HepG2 (cell line): Measurements from ENCODE around the gene EVA1C. TPM values are rescaled to one million over a fixed set of nuclear protein-coding genes. Genes with fewer than 3 reads are reported as not detected.

Experiments used
- ATAC-seq: fragments of 200-7000 bp; cut with Tn5 transposase; 3 replicates; pipeline ENCODE4 v1.9.1; 2020; ENCODE audit warnings: mild to moderate bottlenecking, moderate library complexity
- BruUV-seq: library from RNA; stranded (reverse); fragments of 400-500 nt; replicated peaks from 2 replicates; lab custom pipeline; 2021; lab: Mats Ljungman, UMichigan
- CTCF ChIA-PET: fragments of 300-600 bp; formaldehyde crosslinking; extraction: SDS; loops from one replicate; lab custom pipeline; 2021; ENCODE audit warnings: low total read pairs, inconsistent platforms, low intra/inter-chr PET ratio; lab: Yijun Ruan, JAX
- POLR2A ChIA-PET: fragments of 350-600 bp; sonication (Branson Sonifier 250); formaldehyde crosslinking; loops from one replicate; lab custom pipeline; 2020; ENCODE audit warnings: antibody characterized with exemption, inconsistent platforms; lab: Yijun Ruan, JAX
- DNase-seq: peaks from one replicate; pipeline ENCODE4 v3.0.0-alpha.2; 2015; ENCODE audit warnings: low spot score
- FAIRE-seq: peaks from 3 replicates; lab custom pipeline; 2011; peaks lifted over from hg19 to GRCh38; lab: Jason Lieb, UNC
- H2AFZ ChIP-seq: one replicate; pipeline ENCODE4 v1.6.1; 2011; ENCODE audit warnings: low read length, inconsistent platforms
- H3K27ac ChIP-seq: fragments of 300-600 bp; 3 replicates; pipeline ENCODE4 v1.8.0; 2011; ENCODE audit warnings: mixed run types, mild to moderate bottlenecking, mixed read lengths, low read length, inconsistent platforms; ENCODE audit not compliant: insufficient read depth; ENCODE audit errors: extremely low read length
- H3K27me3 ChIP-seq, 2 experiments: fragments of 200-600 bp in 1 of 2; 2 replicates in 1 of 2; 3 replicates in 1 of 2; pipeline versions ENCODE4 v1.6.0 to v1.8.0; 2011; ENCODE audit warnings: low read length in 2 of 2, mild to moderate bottlenecking in 2 of 2, moderate library complexity in 2 of 2, inconsistent platforms in 1 of 2; ENCODE audit not compliant: insufficient read depth in 2 of 2, control insufficient read depth in 1 of 2
- H3K36me3 ChIP-seq, 2 experiments: fragments of 200-600 bp in 1 of 2; replicated peaks in 1 of 2; 2 replicates in 1 of 2; 3 replicates in 1 of 2; pipeline versions ENCODE4 v1.5.1 to v1.8.0; 2011; ENCODE audit warnings: low read length in 2 of 2, inconsistent platforms in 1 of 2; ENCODE audit not compliant: insufficient read depth in 2 of 2, control insufficient read depth in 1 of 2
- H3K4me1 ChIP-seq: 2 replicates; pipeline ENCODE4 v1.5.1; 2012; ENCODE audit warnings: low read length, inconsistent platforms; ENCODE audit not compliant: insufficient read depth
- H3K4me2 ChIP-seq: 2 replicates; pipeline ENCODE4 v1.6.0; 2011; ENCODE audit warnings: low read depth, low read length, inconsistent platforms
- H3K4me3 ChIP-seq, 3 experiments: fragments of 200-600 bp in 1 of 3; sonication (generic), shearing (Covaris generic) in 1 of 3; replicated peaks in 1 of 3; 2 replicates each; pipeline ENCODE4 v1.5.1; 2011 to 2016; ENCODE audit warnings: low read length in 3 of 3, inconsistent platforms in 2 of 3, low read depth in 2 of 3, mild to moderate bottlenecking in 2 of 3, control low read depth in 1 of 3, mixed read lengths in 1 of 3; ENCODE audit not compliant: insufficient read depth in 1 of 3
- H3K79me2 ChIP-seq: one replicate; pipeline ENCODE4 v1.6.1; 2011; ENCODE audit warnings: low read length, inconsistent platforms; ENCODE audit not compliant: insufficient read depth
- H3K9ac ChIP-seq: 2 replicates; pipeline ENCODE4 v1.6.0; 2011; ENCODE audit warnings: mild to moderate bottlenecking, low read depth, low read length, inconsistent platforms; ENCODE audit not compliant: insufficient read depth
- H3K9me3 ChIP-seq: 2 replicates; pipeline ENCODE4 v1.5.1; 2012; ENCODE audit warnings: mild to moderate bottlenecking, low read length
- H4K20me1 ChIP-seq: 2 replicates; pipeline ENCODE4 v1.6.0; 2011; ENCODE audit warnings: inconsistent platforms, mild to moderate bottlenecking, low read length, moderate library complexity; ENCODE audit not compliant: insufficient read depth
- CEBPZ ChIP-seq: IDR thresholded peaks from 2 replicates; pipeline ENCODE4 v1.6.1; 2012; ENCODE audit warnings: low read length, improper control_type of control experiment
- DNMT1 ChIP-seq: sonication (generic); formaldehyde crosslinking; IDR thresholded peaks from 2 replicates; pipeline ENCODE4 v1.5.1; 2020; ENCODE audit warnings: mild to moderate bottlenecking, missing genetic modification reagents
- HES4 ChIP-seq: sonication (generic); formaldehyde crosslinking; IDR thresholded peaks from 2 replicates; pipeline ENCODE4 v1.9.0; 2021; ENCODE audit warnings: mild to moderate bottlenecking, missing genetic modification reagents, borderline replicate concordance
- NR2C2 ChIP-seq: sonication (generic); formaldehyde crosslinking; IDR thresholded peaks from 2 replicates; pipeline ENCODE4 v1.4.0; 2020; ENCODE audit warnings: missing genetic modification reagents, mild to moderate bottlenecking, moderate library complexity, borderline replicate concordance
- SAFB2 ChIP-seq: sonication (generic); formaldehyde crosslinking; IDR thresholded peaks from 2 replicates; pipeline ENCODE4 v1.5.1; 2020; ENCODE audit warnings: missing genetic modification reagents, low read depth, mild to moderate bottlenecking, borderline replicate concordance
- SKI ChIP-seq: fragments of 450-650 bp; IDR thresholded peaks from one replicate; pipeline ENCODE4 v1.6.1; 2018; ENCODE audit warnings: mild to moderate bottlenecking; ENCODE audit not compliant: partially characterized antibody
- ZFP90 ChIP-seq: sonication (generic); formaldehyde crosslinking; IDR thresholded peaks from 2 replicates; pipeline ENCODE4 v1.8.0; 2022; ENCODE audit warnings: missing genetic modification reagents, mild to moderate bottlenecking, inconsistent platforms, borderline replicate concordance
- ZNF296 ChIP-seq: sonication (generic); formaldehyde crosslinking; conservative IDR thresholded peaks from 2 replicates; pipeline ENCODE4 v1.5.0; 2020; ENCODE audit warnings: mild to moderate bottlenecking, missing genetic modification reagents
- ZNF724P ChIP-seq: sonication (generic); formaldehyde crosslinking; IDR thresholded peaks from 2 replicates; pipeline ENCODE4 v1.8.0; 2022; ENCODE audit warnings: missing genetic modification reagents, borderline replicate concordance
- ZNF775 ChIP-seq: sonication (generic); formaldehyde crosslinking; IDR thresholded peaks from 2 replicates; pipeline ENCODE4 v1.4.0; 2020; ENCODE audit warnings: missing genetic modification reagents, mild to moderate bottlenecking, moderate library complexity, borderline replicate concordance
- WGBS: methylation state at CpG from one replicate; pipeline ENCODE4 v1.1.6; 2017; ENCODE audit warnings: low lambda C conversion rate; 5-methylcytosine and 5-hydroxymethylcytosine counted together
- in situ Hi-C: cut with HindIII; loops from 2 replicates; pipeline ENCODE4 v1.10.0; 2017; ENCODE audit warnings: low pct_unique_long_range_greater_than_20kb; ENCODE audit not compliant: extremely low pct_ligation_motif_present
- intact Hi-C: fragments of 100-400 bp; cut with micrococcal nuclease; formaldehyde crosslinking; loops from one replicate; pipeline ENCODE4 v1.10.0; 2022; ENCODE audit not compliant: unreplicated experiment
- polyA plus RNA-seq, 8 experiments: library from polyadenylated mRNA; depleted of rRNA in 3 of 8; stranded (reverse) in 7 of 8; unstranded in 1 of 8; fragments of >200 nt; fragmentation: Illumina TruSeq in 4 of 8; extraction: Trizol in 4 of 8; gene quantifications; 2 replicates each; pipeline versions ENCODE4 v1.2.1 to v1.2.3, GENCODE V29; 2011 to 2016; ENCODE audit warnings: low read depth in 4 of 8, missing spikeins in 1 of 8, mixed read lengths in 1 of 8; ENCODE audit not compliant: insufficient read depth in 1 of 8
- total RNA-seq, 5 experiments: library from RNA; depleted of rRNA; stranded (reverse); fragments of >200 nt; fragmentation: Illumina TruSeq; extraction: Trizol; gene quantifications; 2 replicates each; pipeline ENCODE4 v1.2.3, GENCODE V29; 2016; ENCODE audit warnings: low read depth in 1 of 5
- TF ChIP-seq, protein P1 (sequence below): fragments of 450-650 bp; IDR thresholded peaks from 2 replicates; pipeline ENCODE4 v1.6.1; 2017

Gene EVA1C
- total and polyA plus RNA-seq, 2 of the 13 experiments (the other 11 are each of a cell fraction or from before 2014, with no cell fraction given): 0.29 to 0.34 TPM

- TF ChIP-seq CEBPZ (no peak), ZFP90 (CRISPR knock-in tag) (no peak), ZNF775 (CRISPR knock-in tag) (no peak), DNMT1 (no peak), SKI (no peak), HES4 (CRISPR knock-in tag) (no peak), ZNF296 (CRISPR knock-in tag) (no peak), NR2C2 (CRISPR knock-in tag) (no peak)
Observed at GRCh38 chr21:32367158-32367557, 45.3 kb upstream of the EVA1C start (continued).

DNA sequence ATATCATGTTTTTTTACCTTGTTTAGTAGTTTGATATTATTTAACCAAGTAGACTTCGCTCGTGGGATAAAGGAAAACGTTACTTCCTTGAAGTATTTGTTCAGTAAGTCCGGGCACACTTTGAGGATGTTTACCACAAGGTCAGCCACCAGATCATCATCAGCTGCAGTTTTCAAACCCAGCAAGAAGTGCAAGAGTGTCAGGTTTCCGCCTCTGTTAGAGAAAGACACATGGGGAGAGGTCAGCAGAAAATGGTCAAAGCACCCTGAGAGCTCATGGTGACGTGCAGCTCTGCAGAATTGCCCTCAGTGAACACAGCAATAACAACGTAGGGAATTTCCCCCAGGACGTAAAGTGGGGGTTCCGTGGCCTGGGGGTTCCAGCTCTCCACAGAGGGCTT lies 44.1 kb upstream of the EVA1C start:
- H3K27me3 ChIP-seq: no peaks in the 10 kb centered on the region
- TF ChIP-seq ZNF724P (CRISPR knock-in tag) (no peak), SAFB2 (CRISPR knock-in tag) (no peak)
- TF ChIP-seq, protein P1, sequence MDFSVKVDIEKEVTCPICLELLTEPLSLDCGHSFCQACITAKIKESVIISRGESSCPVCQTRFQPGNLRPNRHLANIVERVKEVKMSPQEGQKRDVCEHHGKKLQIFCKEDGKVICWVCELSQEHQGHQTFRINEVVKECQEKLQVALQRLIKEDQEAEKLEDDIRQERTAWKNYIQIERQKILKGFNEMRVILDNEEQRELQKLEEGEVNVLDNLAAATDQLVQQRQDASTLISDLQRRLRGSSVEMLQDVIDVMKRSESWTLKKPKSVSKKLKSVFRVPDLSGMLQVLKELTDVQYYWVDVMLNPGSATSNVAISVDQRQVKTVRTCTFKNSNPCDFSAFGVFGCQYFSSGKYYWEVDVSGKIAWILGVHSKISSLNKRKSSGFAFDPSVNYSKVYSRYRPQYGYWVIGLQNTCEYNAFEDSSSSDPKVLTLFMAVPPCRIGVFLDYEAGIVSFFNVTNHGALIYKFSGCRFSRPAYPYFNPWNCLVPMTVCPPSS: no peak
- H3K9me3 ChIP-seq: no peaks in the 10 kb centered on the region
- ChIA-PET POLR2A (no interaction called here), CTCF (no interaction called here)
- H2AFZ ChIP-seq: no peak overlapping the region
- DNase-seq (no peak), ATAC-seq (no peak), FAIRE-seq (no peak)
- H3K27ac ChIP-seq: peak overlapping the region; percentile 4
- H3K36me3 ChIP-seq: peaks cover 30 to 72% of the 10 kb centered on the region in 2 experiments
- intact Hi-C loops: no loop called here
- H3K9ac ChIP-seq: no peak overlapping the region
- H3K4me3 ChIP-seq: no peak overlapping the region
- in situ Hi-C loops: no loop called here
- no peaks in the 10 kb centered on the region for H3K79me2 ChIP-seq
- H4K20me1 ChIP-seq: no peaks in the 10 kb centered on the region
- BruUV-seq: no TSS peak
- WGBS: 97% methylated on average over 9 of the region's 9 CpGs
- peaks cover 42% of the 10 kb centered on the region for H3K4me1 ChIP-seq
- H3K4me2 ChIP-seq: no peak overlapping the region
